Neural progenitor cell (in vitro differentiated cells): Measurements from ENCODE around the gene HRH2.

Experiments
- EZH2 ChIP-seq: fragments of 200-600 bp; sonication (generic); IDR thresholded peaks from 2 replicates; pipeline ENCODE4 v1.6.1; 2017; ENCODE audit warnings: antibody characterized with exemption, mild to moderate bottlenecking, moderate library complexity
- TF ChIP-seq, protein P1 (sequence below): fragments of 200-600 bp; sonication (generic); IDR thresholded peaks from 2 replicates; pipeline ENCODE4 v1.5.1; 2017; ENCODE audit warnings: antibody characterized with exemption, mild to moderate bottlenecking

DNA sequence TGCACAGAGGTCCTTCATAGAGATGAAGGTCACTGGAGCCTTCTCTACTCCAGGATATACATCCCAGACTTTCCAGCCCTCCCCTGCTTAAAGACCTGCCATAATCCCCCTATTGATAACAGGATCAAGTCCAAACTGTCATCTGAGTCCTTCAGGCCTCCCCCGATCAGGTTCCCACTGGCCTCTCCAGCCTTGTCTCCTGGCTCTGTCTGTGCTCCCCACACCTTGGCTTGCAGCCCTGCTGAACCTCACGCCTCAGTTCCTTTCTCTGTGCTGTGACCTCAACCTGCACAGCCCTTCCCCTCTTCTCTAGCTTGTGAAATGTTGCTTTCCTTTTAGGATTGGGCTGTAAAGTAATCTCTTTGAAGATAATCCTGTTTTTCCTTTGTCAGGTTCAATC lies 2.5 kb upstream of the HRH2 start:
- TF ChIP-seq, protein P1, sequence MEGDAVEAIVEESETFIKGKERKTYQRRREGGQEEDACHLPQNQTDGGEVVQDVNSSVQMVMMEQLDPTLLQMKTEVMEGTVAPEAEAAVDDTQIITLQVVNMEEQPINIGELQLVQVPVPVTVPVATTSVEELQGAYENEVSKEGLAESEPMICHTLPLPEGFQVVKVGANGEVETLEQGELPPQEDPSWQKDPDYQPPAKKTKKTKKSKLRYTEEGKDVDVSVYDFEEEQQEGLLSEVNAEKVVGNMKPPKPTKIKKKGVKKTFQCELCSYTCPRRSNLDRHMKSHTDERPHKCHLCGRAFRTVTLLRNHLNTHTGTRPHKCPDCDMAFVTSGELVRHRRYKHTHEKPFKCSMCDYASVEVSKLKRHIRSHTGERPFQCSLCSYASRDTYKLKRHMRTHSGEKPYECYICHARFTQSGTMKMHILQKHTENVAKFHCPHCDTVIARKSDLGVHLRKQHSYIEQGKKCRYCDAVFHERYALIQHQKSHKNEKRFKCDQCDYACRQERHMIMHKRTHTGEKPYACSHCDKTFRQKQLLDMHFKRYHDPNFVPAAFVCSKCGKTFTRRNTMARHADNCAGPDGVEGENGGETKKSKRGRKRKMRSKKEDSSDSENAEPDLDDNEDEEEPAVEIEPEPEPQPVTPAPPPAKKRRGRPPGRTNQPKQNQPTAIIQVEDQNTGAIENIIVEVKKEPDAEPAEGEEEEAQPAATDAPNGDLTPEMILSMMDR = no peak
- no peak for TF ChIP-seq EZH2
